NCI-H1092 treated with DMSO at 0.1 percent for 48 hours (cell line): ENCODE data around the gene ZC2HC1B.

Experiments used
- DNase-seq: peaks from one replicate; lab custom pipeline; 2025; lab: John Stamatoyannopoulos, UW

The ZC2HC1B gene

GRCh38 chr6:143961886-143962878 lies 97.9 kb downstream of the ZC2HC1B start:
- no peak for DNase-seq

DNA sequence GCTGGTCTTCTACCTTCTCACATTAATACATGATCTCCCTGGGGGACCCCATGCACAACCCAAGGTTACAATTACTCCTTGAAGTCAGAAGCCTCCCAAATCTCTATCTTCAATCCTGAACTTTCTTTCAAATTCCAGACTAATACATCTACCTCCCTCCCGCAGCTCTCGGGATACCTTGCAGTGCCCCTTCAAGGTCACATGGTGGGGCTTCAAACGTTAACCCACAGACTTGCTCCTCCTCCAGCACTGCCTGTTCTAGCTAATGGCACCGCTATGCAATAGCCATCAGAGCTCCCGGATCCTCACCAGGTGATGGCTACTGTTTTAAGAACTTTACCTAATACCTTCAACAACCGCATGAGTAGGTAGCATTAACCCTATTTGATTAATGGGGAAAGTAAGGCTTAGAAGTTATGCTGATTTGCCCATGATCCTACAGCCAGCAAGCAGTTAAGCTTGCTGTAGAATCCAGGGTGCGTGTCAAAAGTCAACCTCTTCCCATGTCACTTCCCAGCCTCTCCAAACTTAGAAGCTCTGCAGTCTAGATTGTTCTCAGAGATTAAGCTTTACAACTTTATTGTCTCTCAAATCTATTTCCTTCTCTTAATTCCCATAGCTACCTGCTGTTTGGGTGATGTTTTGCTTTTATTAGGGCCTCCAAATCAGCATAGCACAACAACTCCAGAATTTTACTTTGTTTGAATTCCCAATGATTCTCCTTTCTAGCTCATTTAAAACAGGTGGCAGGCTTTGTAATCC lies 99.1 kb downstream of the ZC2HC1B start:
- no peak for DNase-seq

DNA sequence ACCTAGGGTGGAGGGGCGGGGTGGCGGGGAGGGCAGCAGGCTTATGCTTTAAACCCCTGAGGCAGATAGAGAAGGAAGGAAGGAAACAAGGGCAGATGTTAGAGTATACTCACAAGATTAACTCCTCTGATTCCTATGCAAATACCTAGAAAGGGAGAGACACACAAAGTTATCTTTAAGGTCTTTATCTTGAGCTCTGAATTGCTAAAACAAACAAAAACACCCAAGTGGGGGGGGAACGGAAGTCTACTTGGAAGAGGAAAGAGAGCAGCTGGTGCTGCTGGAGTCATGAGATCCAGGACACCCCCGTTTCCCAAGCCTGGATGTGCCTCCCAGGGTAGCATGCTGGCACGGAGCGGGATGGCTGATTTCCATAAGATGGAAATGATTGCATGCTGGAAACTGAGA lies 100.4 kb downstream of the ZC2HC1B start:
- no peak for DNase-seq

- no peak for DNase-seq
These were observed 101.4 kb downstream of the ZC2HC1B start for GRCh38 chr6:143965503-143966171.

DNA sequence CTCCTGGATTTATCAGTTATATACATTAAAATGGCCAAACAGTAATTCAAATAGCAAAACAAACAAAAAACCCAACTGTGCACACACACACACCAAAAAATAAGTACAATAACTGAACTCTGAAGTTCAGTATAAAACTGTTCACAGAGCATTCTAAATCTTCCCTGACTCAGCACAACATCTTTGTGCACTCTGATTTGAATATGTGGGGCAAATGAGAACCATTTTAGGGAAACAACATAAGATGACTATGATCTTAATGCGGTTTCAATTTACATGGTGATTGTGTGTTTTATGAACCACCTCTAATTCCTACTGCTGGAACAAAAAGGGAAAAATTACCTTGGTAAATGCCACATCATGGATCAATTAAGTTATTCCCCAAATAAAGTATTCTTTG lies 102.0 kb downstream of the ZC2HC1B start:
- no peak for DNase-seq

GRCh38 chr6:143967706-143968376 lies 103.6 kb downstream of the ZC2HC1B start:
- DNase-seq: no peak

DNA sequence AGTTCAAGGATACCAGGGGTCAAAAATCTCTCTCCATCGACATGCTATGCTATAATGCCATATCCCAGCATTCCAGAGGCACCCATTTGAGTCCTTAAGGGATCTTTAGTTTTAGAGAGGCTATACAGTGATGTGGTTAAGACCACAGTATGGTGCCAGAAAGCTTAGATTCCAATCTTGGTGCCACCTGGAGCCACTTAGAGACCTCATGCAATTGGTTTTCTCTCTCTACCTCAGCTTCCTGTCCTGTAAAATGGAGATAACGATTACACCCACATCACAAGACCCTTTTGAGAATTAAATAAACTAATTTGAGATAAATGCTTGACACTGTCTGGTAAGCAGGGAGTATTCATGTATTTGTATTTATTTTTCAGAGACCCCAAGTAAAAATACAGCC lies 104.8 kb downstream of the ZC2HC1B start:
- no peak for DNase-seq

DNA sequence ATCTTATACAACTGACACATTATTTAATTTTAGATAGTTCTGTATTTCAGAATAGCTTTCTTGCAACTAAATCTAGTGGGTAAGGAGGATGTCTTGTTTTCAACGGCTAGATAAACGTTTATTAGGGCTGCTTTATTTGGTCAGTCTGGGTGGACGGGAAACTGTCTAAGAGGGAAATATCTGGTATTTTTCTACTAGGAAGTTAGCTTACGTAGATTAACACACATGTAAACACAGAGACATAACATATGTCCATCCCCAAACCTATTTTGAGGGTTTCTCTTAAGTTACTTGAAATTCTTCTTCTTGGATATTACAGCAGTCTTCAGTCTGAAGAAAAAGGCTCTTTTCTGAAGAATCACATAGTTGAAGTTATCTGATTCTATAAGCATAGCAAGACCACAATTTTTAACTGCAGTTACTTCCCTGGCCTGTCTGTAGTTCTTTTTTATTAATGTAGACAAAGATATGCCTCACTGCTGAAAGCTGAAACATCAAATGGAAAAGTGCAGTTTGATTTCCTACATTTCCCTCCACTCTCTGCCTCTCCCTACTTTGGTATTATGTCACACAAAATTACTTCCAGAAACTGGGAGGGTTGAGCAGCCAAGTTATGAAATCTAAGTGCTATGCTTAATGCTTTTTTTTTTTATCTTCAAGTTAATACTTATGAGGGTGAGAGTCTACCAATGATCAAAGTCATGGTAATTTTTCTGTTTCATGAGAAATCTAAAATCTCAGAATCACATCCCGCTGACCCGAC lies 106.4 kb downstream of the ZC2HC1B start:
- DNase-seq: no peak

- no peak for DNase-seq
These were observed 107.4 kb downstream of the ZC2HC1B start for GRCh38 chr6:143971482-143972205.

GRCh38 chr6:143973097-143973966 lies 109.1 kb downstream of the ZC2HC1B start:
- DNase-seq: no peak

- no peak for DNase-seq
These were observed 109.8 kb downstream of the ZC2HC1B start for GRCh38 chr6:143974089-143974488.

GRCh38 chr6:143976806-143977349 lies 112.6 kb downstream of the ZC2HC1B start:
- DNase-seq: no peak

DNA sequence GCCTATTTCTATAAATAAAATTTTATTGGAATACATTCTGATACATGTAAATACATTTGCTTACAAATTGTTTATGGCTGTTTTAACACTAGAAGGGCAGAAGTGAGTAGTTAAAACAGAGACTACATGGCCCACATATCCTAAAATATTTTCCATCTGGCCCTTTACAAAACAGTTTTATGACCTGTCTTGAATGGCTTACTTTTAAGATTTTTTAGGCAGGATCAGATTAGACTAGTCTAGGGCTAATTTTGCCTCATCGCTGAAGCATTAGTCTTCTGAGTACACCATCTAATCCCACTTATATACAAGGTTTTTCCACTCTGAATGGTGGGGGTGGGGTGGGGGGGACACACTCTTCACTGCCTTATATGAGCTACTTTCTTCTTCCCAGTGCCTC lies 116.6 kb downstream of the ZC2HC1B start:
- DNase-seq: no peak

- no peak for DNase-seq
These were observed 118.7 kb downstream of the ZC2HC1B start for GRCh38 chr6:143982968-143983367.

DNA sequence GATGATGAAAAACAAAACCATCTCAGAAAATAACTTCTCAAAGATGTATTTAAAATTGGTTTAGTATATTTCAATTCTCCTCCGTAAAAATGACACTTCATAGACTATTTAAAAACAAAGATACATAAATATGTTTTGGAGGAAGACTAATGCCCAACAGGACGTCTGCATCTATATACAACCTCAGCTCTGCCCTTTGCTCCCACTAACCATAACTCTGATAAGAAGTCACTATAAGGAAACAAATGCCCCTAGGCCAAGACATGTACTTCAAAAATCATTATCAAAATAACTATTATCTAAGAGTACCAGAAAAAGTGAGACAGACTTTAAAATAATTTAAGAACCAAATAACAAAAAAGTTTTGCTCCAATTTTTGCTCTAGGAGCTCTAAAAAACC lies 120.4 kb downstream of the ZC2HC1B start:
- no peak for DNase-seq

DNA sequence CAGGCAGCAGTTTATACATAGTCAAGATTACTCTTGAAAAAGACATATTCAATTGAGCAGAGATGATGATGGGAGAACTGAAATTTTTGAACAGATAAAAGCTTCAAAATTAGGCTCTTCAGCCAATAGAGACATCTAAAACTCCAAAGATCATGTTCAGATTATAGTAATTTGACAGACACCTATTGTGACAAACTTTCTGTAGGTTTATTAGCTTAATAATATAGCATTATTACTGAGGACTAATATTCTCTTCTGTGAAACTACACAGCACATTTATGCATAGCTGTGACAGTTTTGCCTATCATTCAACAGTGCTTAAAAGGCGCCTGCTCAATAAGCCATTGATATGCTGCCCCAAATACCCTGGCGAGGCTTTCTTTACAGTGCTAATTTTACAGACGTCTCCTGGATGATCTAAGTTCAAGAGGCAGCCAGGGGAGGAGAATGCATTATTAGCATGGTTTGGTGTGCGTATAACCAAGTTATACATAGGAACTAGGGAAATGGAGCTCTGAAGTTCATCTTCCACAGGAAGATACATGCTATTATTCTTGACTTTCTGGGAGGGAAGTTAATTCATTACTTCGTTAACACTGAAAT lies 122.3 kb downstream of the ZC2HC1B start:
- no peak for DNase-seq
